Mesenchymal stem cell (in vitro differentiated cells and primary cell): ENCODE data around the gene IZUMO4.

ENCODE experiments used
- DNase-seq: peaks from one replicate; pipeline ENCODE4 v3.0.0-alpha.2; 2013
- H2AFZ ChIP-seq: one replicate; pipeline ENCODE4 v1.6.1; 2013; ENCODE audit warnings: low read depth, mild to moderate bottlenecking, control low read depth, inconsistent platforms, low read length, moderate library complexity
- H2AK5ac ChIP-seq: 2 replicates; pipeline ENCODE4 v1.6.1; 2013; ENCODE audit warnings: low read length, moderate library complexity, mild to moderate bottlenecking, inconsistent platforms; ENCODE audit not compliant: severe bottlenecking
- H2BK120ac ChIP-seq: one replicate; pipeline ENCODE4 v1.6.1; 2013; ENCODE audit warnings: low read depth, mild to moderate bottlenecking, inconsistent platforms, low read length, moderate library complexity
- H2BK12ac ChIP-seq, 2 experiments: one replicate each; pipeline ENCODE4 v1.6.1; 2013; ENCODE audit warnings: inconsistent platforms in 2 of 2, low read length in 2 of 2, mild to moderate bottlenecking in 2 of 2, moderate library complexity in 2 of 2, control low read depth in 1 of 2
- H2BK15ac ChIP-seq: one replicate; pipeline ENCODE4 v1.6.1; 2013; ENCODE audit warnings: mild to moderate bottlenecking, low read depth, inconsistent platforms; ENCODE audit not compliant: poor library complexity, severe bottlenecking
- H2BK5ac ChIP-seq: 2 replicates; pipeline ENCODE4 v1.6.1; 2013; ENCODE audit warnings: low read depth, mild to moderate bottlenecking, low read length, control low read depth, inconsistent platforms; ENCODE audit not compliant: poor library complexity, severe bottlenecking
- H3K14ac ChIP-seq, 2 experiments: one replicate each; pipeline ENCODE4 v1.6.1; 2013; ENCODE audit warnings: inconsistent platforms in 2 of 2, low read length in 2 of 2, control low read depth in 1 of 2, mild to moderate bottlenecking in 1 of 2, moderate library complexity in 1 of 2
- H3K18ac ChIP-seq, 2 experiments: one replicate each; pipeline ENCODE4 v1.6.1; 2013; ENCODE audit warnings: inconsistent platforms in 2 of 2, low read length in 2 of 2, control low read depth in 1 of 2, low read depth in 1 of 2, mild to moderate bottlenecking in 1 of 2
- H3K23ac ChIP-seq, 2 experiments: one replicate each; pipeline ENCODE4 v1.6.1; 2013; ENCODE audit warnings: inconsistent platforms in 2 of 2, low read length in 2 of 2, mild to moderate bottlenecking in 2 of 2, moderate library complexity in 2 of 2, control low read depth in 1 of 2
- H3K27ac ChIP-seq: 2 replicates; pipeline ENCODE4 v1.5.1; 2013; ENCODE audit warnings: mild to moderate bottlenecking, moderate library complexity, low read length, control low read depth, inconsistent platforms; ENCODE audit not compliant: poor library complexity, severe bottlenecking
- H3K27me3 ChIP-seq, 2 experiments: 2 replicates each; pipeline versions ENCODE4 v1.6.1 to v1.7.0; 2013; ENCODE audit warnings: low read length in 2 of 2, mild to moderate bottlenecking in 2 of 2, moderate library complexity in 2 of 2, control low read depth in 1 of 2, inconsistent platforms in 1 of 2; ENCODE audit not compliant: control insufficient read depth in 1 of 2, insufficient read depth in 1 of 2
- H3K36me3 ChIP-seq, 2 experiments: 2 replicates each; pipeline versions ENCODE4 v1.6.1 to v1.7.0; 2013; ENCODE audit warnings: low read length in 2 of 2, control low read depth in 1 of 2, inconsistent platforms in 1 of 2, low read depth in 1 of 2, mild to moderate bottlenecking in 1 of 2; ENCODE audit not compliant: insufficient read depth in 2 of 2, control insufficient read depth in 1 of 2
- H3K4ac ChIP-seq, 2 experiments: one replicate each; pipeline ENCODE4 v1.6.1; 2013; ENCODE audit warnings: inconsistent platforms in 2 of 2, low read length in 2 of 2, mild to moderate bottlenecking in 2 of 2, moderate library complexity in 2 of 2, control low read depth in 1 of 2, low read depth in 1 of 2
- H3K4me1 ChIP-seq: 2 replicates; pipeline ENCODE4 v1.6.1; 2013; ENCODE audit warnings: low read depth, low read length, control low read depth; ENCODE audit not compliant: control insufficient read depth, insufficient read depth
- H3K4me2 ChIP-seq: 2 replicates; pipeline ENCODE4 v1.6.1; 2013; ENCODE audit warnings: low read length, mild to moderate bottlenecking, inconsistent platforms; ENCODE audit not compliant: poor library complexity, severe bottlenecking
- H3K4me3 ChIP-seq, 2 experiments: 2 replicates each; pipeline versions ENCODE4 v1.5.1 to v1.7.0; 2013; ENCODE audit warnings: low read length in 2 of 2, mild to moderate bottlenecking in 2 of 2, control low read depth in 1 of 2, low read depth in 1 of 2; ENCODE audit not compliant: insufficient read depth in 1 of 2
- H3K79me1 ChIP-seq: replicated peaks from 2 replicates; pipeline ENCODE4 v1.6.1; 2013; ENCODE audit warnings: mild to moderate bottlenecking, control low read depth, low read length, inconsistent platforms; ENCODE audit not compliant: poor library complexity, severe bottlenecking
- H3K9ac ChIP-seq: 2 replicates; pipeline ENCODE4 v1.7.0; 2013; ENCODE audit warnings: mild to moderate bottlenecking, low read length, moderate library complexity
- H3K9me3 ChIP-seq: 2 replicates; pipeline ENCODE4 v1.7.0; 2013; ENCODE audit warnings: mild to moderate bottlenecking, low read length; ENCODE audit not compliant: control insufficient read depth
- H4K8ac ChIP-seq: one replicate; pipeline ENCODE4 v1.6.1; 2013; ENCODE audit warnings: inconsistent platforms, mild to moderate bottlenecking, low read length, moderate library complexity
- H4K91ac ChIP-seq: one replicate; pipeline ENCODE4 v1.6.1; 2013; ENCODE audit warnings: mild to moderate bottlenecking, low read length, inconsistent platforms
- WGBS: methylation state at CpG from one replicate; pipeline ENCODE4 v1.1.7; 2013; ENCODE audit warnings: mixed read lengths; 5-methylcytosine and 5-hydroxymethylcytosine counted together

Gene IZUMO4

GRCh38 chr19:2048104-2048958 is 48.4 kb upstream of the IZUMO4 start:
- no peak for DNase-seq
- H2BK5ac ChIP-seq: no peak overlapping the region
- no peak overlapping the region for H2BK12ac ChIP-seq
- H3K14ac ChIP-seq: no peak overlapping the region
- H2BK15ac ChIP-seq: peak overlapping the region; percentile 21
- H2BK120ac ChIP-seq: no peak overlapping the region
- no peak overlapping the region for H3K23ac ChIP-seq
- H3K4me1 ChIP-seq: peaks cover 61% of the 10 kb centered on the region
- no peak overlapping the region for H3K18ac ChIP-seq
- peak overlapping the region in 1 of 2 experiments; percentile 90 for H3K4me3 ChIP-seq
- no peaks in the 10 kb centered on the region for H3K9me3 ChIP-seq
- H3K36me3 ChIP-seq: peaks cover 41 to 59% of the 10 kb centered on the region in 2 experiments
- peak overlapping the region; percentile 43 for H2AK5ac ChIP-seq
- peak overlapping the region; percentile 30 for H3K4me2 ChIP-seq
- WGBS: 93% methylated on average over 15 of the region's 17 CpGs
- peaks cover 33% of the 10 kb centered on the region for H3K79me1 ChIP-seq
- H2AFZ ChIP-seq: no peak overlapping the region
- no peak overlapping the region for H4K91ac ChIP-seq
- H3K9ac ChIP-seq: peak overlapping the region; percentile 86
- no peaks in the 10 kb centered on the region for H3K27me3 ChIP-seq
- peak overlapping the region in 1 of 2 experiments; percentile 10 for H3K4ac ChIP-seq
- H4K8ac ChIP-seq: no peak overlapping the region
- H3K27ac ChIP-seq: no peak overlapping the region

- H2AK5ac ChIP-seq: no peak overlapping the region
- H3K18ac ChIP-seq: peak overlapping the region in 1 of 2 experiments; percentile 61
- H3K9ac ChIP-seq: peak overlapping the region; percentile 86
- peak; percentile 45 for DNase-seq
- H3K36me3 ChIP-seq: peaks cover 35 to 53% of the 10 kb centered on the region in 2 experiments
- peak overlapping the region; percentile 54 for H3K27ac ChIP-seq
- peak overlapping the region; percentile 75 to 90 for H3K4me3 ChIP-seq
- peaks cover 31% of the 10 kb centered on the region for H3K79me1 ChIP-seq
- H3K9me3 ChIP-seq: no peaks in the 10 kb centered on the region
- no peak overlapping the region for H2BK12ac ChIP-seq
- H4K91ac ChIP-seq: peak overlapping the region; percentile 77
- no peak overlapping the region for H2AFZ ChIP-seq
- no peak overlapping the region for H2BK15ac ChIP-seq
- H3K27me3 ChIP-seq: no peaks in the 10 kb centered on the region
- no peak overlapping the region for H4K8ac ChIP-seq
- no peak overlapping the region for H3K4ac ChIP-seq
- peaks cover 58% of the 10 kb centered on the region for H3K4me1 ChIP-seq
- H3K4me2 ChIP-seq: peak overlapping the region; percentile 90
- no peak overlapping the region for H2BK120ac ChIP-seq
- H3K14ac ChIP-seq: peak overlapping the region in 1 of 2 experiments; percentile 49
- H3K23ac ChIP-seq: peak overlapping the region in 1 of 2 experiments; percentile 40
- 84% methylated on average over 23 of the region's 27 CpGs for WGBS
- H2BK5ac ChIP-seq: no peak overlapping the region
Measured at GRCh38 chr19:2048959-2049740, 47.6 kb upstream of the IZUMO4 start.

GRCh38 chr19:2049741-2050348 is 46.9 kb upstream of the IZUMO4 start:
- peak; percentile 73 for DNase-seq
- H4K91ac ChIP-seq: peak overlapping the region; percentile 77
- H3K23ac ChIP-seq: no peak overlapping the region
- no peak overlapping the region for H3K4ac ChIP-seq
- H3K18ac ChIP-seq: peak overlapping the region in 1 of 2 experiments; percentile 67
- 2% methylated on average over 16 of the region's 16 CpGs for WGBS
- peaks cover 51% of the 10 kb centered on the region for H3K4me1 ChIP-seq
- H2BK5ac ChIP-seq: no peak overlapping the region
- H3K36me3 ChIP-seq: peaks cover 28 to 46% of the 10 kb centered on the region in 2 experiments
- H3K27ac ChIP-seq: peak overlapping the region; percentile 54
- no peak overlapping the region for H2AFZ ChIP-seq
- H3K14ac ChIP-seq: peak overlapping the region in 1 of 2 experiments; percentile 89
- no peaks in the 10 kb centered on the region for H3K9me3 ChIP-seq
- peak overlapping the region; percentile 75 to 90 for H3K4me3 ChIP-seq
- H2BK120ac ChIP-seq: no peak overlapping the region
- no peak overlapping the region for H2AK5ac ChIP-seq
- H2BK15ac ChIP-seq: no peak overlapping the region
- peak overlapping the region; percentile 86 for H3K9ac ChIP-seq
- H2BK12ac ChIP-seq: no peak overlapping the region
- no peak overlapping the region for H4K8ac ChIP-seq
- peaks cover 26% of the 10 kb centered on the region for H3K79me1 ChIP-seq
- H3K4me2 ChIP-seq: peak overlapping the region; percentile 90
- no peaks in the 10 kb centered on the region for H3K27me3 ChIP-seq
